ENCODE data around the gene UBALD1.

Gene UBALD1

DNA sequence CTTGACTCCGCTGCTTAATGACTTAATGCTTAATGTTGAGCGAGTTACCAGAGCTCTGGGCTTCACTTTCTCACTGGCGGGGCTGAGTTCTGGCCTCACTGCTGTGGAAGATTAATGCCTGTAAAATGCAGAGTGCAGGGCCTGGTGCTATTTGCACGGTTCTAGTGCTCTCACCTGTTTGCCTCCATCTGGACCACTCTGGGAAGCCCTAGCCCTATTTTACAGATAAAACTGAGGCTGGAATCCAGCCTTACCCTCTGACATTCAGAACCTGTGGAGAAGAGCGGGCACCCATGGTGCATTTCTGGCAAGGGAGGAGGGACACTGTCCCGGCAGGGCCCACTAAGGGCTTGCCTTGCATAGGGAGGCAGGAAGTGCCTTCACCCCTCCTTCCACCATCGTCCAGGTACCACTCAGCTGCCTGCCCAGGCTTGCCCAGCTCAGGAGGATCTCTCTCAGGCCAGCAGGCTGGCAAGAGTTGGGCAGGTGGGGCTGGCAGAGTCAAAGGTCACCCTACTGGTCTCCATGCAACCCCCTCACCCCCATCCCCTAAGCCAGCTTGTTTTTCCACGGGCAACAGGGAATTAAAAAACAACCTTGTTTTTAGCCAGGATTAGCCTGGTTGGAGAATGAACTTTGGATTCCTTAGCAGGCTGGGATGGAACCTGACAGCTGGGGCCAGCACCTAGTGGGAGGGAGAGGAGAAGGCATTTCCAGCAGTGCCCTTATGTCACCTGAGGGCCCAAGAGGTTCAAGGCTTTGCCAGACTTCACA lies 4.1 kb upstream of the UBALD1 start:
- DNase-seq (ENCODE audit: extremely low spot score) = no peak
- ChIA-PET POLR2A (no interaction called here), CTCF (interaction anchor here (0.6 to 1.4 kb wide), 3 partner anchors 31 to 206 kb away, joined by 3 to 4 read pairs (median 3); no protein-coding TSS in a partner anchor)
- no peak for TF ChIP-seq L3MBTL2 (conservative IDR thresholded peaks at IDR 0.05)

DNA sequence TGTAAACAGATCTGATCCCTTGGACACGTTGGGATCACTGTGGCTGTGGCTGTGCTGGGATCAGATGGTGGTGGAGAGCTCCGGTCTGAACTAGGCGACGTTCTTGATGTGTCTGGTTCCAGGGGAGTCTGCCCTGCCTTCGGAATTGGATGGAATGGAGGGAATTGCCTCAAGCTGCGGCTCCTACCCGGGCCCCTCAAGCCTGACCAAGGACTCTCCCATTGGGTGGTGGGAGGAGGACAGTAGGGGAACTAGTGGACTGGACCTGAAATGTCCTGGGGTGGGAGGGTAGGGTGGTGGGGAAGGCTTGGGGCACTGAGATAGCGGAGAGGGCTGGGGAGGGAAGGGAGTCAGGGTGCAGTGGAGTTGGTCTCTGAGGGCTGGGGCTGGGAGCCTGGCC lies 3.2 kb upstream of the UBALD1 start:
- ChIA-PET POLR2A (interaction anchor here (0.7 to 2.6 kb wide), 2 partner anchors 8 to 86 kb away, joined by 3 to 21 read pairs; partner anchors contain the start of gene MGRN1), CTCF (interaction anchor here (1.4 kb wide), 1 partner anchor 100 kb away, joined by 4 read pairs; no protein-coding TSS in a partner anchor)
- no peak for DNase-seq (ENCODE audit: extremely low spot score)
- no peak for TF ChIP-seq NFRKB (IDR thresholded peaks at IDR 0.05)
- no peak for TF ChIP-seq BHLHE40 (IDR thresholded peaks at IDR 0.05; ENCODE audit: borderline replicate concordance)
- no peak for TF ChIP-seq FOXM1 (IDR thresholded peaks at IDR 0.05; ENCODE audit: borderline replicate concordance)
- TF ChIP-seq FOXK2 (IDR thresholded peaks at IDR 0.05) = no peak
- TF ChIP-seq TARDBP (IDR thresholded peaks at IDR 0.05) = no peak
- TF ChIP-seq LEF1 (IDR thresholded peaks at IDR 0.05; ENCODE audit: borderline replicate concordance) = no peak
- TF ChIP-seq ARNT (IDR thresholded peaks at IDR 0.05) = no peak
- TF ChIP-seq SUZ12 (IDR thresholded peaks at IDR 0.05) = no peak
- TF ChIP-seq CTBP1 (IDR thresholded peaks at IDR 0.05; ENCODE audit: borderline replicate concordance) = no peak
- no peak for TF ChIP-seq ZNF384 (IDR thresholded peaks at IDR 0.05)
- TF ChIP-seq, protein P1, sequence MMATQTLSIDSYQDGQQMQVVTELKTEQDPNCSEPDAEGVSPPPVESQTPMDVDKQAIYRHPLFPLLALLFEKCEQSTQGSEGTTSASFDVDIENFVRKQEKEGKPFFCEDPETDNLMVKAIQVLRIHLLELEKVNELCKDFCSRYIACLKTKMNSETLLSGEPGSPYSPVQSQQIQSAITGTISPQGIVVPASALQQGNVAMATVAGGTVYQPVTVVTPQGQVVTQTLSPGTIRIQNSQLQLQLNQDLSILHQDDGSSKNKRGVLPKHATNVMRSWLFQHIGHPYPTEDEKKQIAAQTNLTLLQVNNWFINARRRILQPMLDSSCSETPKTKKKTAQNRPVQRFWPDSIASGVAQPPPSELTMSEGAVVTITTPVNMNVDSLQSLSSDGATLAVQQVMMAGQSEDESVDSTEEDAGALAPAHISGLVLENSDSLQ (IDR thresholded peaks at IDR 0.05) = no peak
- no peak for TF ChIP-seq HDGF (IDR thresholded peaks at IDR 0.05; ENCODE audit: borderline replicate concordance)
- TF ChIP-seq FOXA1 (IDR thresholded peaks at IDR 0.05) = no peak
- TF ChIP-seq L3MBTL2 (conservative IDR thresholded peaks at IDR 0.05) = no peak

DNA sequence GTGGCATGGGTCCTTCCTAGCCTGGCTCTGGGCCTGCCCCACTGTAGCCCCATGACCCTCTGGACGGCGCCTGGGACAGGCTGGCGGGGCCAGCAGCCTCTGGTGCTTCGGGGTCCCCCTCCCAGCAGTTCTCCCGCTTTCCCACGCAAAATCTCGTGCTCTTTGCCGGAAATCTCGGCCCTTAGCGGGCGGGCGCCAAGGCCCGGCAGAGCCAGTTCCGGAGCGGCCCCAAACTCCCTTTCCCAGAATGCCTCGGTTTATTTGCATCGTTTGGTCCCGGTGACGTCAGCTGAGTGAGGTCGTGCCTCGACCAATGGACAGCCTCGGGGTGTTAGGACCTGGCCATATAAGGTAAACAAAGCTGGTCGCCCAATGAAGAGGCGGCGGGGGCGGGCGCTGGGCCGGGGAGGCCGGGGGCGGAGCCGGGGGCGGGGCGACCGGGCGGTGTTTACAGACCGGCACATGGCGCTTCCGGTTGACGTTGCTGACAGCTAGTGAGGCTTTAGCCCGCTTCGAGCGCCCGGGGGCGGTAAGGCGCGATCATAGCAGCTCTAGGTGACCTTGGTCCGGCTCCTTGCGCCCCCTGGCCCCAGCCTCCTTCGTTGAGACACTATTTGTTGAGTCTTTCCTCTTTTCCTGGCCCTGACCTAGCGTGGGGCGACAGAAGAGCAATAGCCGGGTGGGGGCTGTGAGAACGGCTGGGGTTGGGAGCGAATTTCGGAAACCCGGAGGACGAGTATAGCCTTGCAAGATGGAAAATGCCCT lies 1.5 kb upstream of the UBALD1 start:
- TF ChIP-seq HDGF (IDR thresholded peaks at IDR 0.05; ENCODE audit: borderline replicate concordance) (no peak), FOXM1 (IDR thresholded peaks at IDR 0.05; ENCODE audit: borderline replicate concordance) (no peak), ZNF384 (IDR thresholded peaks at IDR 0.05) (no peak), L3MBTL2 (conservative IDR thresholded peaks at IDR 0.05) (peak; percentile 69), FOXK2 (IDR thresholded peaks at IDR 0.05) (no peak), BHLHE40 (IDR thresholded peaks at IDR 0.05; ENCODE audit: borderline replicate concordance) (no peak), SUZ12 (IDR thresholded peaks at IDR 0.05) (no peak), LEF1 (IDR thresholded peaks at IDR 0.05; ENCODE audit: borderline replicate concordance) (no peak), TARDBP (IDR thresholded peaks at IDR 0.05) (no peak), SP1 (IDR thresholded peaks at IDR 0.05) (no peak), CTBP1 (IDR thresholded peaks at IDR 0.05; ENCODE audit: borderline replicate concordance) (no peak), ARNT (IDR thresholded peaks at IDR 0.05) (no peak), NFRKB (IDR thresholded peaks at IDR 0.05) (no peak), ELF4 (IDR thresholded peaks at IDR 0.05) (peak; percentile 6; the same call in 1 of the 2 replicates), FOXA1 (IDR thresholded peaks at IDR 0.05) (no peak)
- TF ChIP-seq, protein P1 (IDR thresholded peaks at IDR 0.05) = peak; percentile 96
- POLR2A ChIA-PET = interaction anchor here (0.6 to 2.6 kb wide), 11 partner anchors 8 to 153 kb away, joined by 3 to 21 read pairs (median 4); partner anchors contain the start of genes ANKS3, DNAAF8 and MGRN1
- CTCF ChIA-PET = interaction anchor here (0.6 to 0.8 kb wide), 3 partner anchors 110 to 483 kb away, joined by 3 read pairs; partner anchors contain the start of gene DNAJA3
- DNase-seq (ENCODE audit: extremely low spot score) = peak; percentile 94

DNA sequence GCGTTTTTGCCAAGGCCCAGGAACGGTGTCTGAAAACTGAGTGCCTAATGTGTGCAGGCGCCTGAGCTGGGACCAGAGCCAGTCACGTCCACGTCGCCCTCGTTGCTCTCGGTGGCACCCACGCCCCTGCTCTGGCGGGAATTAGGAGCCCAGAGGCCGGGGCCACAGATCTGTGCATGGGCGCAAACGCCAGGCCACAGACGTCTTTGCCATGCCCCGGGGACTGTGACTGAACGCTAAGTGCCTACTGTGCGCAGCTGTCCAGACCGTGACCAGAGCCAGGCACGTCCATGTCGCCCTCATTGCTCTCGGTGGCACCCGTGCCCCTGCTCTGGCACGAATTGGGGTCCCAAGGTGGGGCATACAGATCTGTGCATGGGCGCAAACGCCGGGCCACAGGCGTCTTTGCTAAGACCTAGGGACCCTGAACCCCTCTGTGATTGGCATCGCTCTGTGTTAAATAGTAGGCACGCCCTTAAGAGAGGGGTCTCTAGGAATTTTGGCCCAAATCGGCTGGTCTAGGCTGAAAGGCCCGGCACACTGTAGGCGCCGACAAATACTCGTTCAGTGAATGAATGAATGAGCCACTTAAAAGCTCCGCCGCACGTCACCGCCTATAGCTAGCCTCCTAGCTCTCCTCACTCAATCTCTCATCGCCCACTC lies 827 bp upstream of the UBALD1 start:
- ChIA-PET POLR2A (interaction anchor here (0.6 to 2.6 kb wide), 6 partner anchors 10 to 153 kb away, joined by 3 to 21 read pairs (median 5); partner anchors contain the start of genes ANKS3, DNAAF8 and MGRN1), CTCF (no interaction called here)
- DNase-seq (ENCODE audit: extremely low spot score) = no peak
- TF ChIP-seq, protein P1 (IDR thresholded peaks at IDR 0.05) = no peak
- TF ChIP-seq FOXM1 (IDR thresholded peaks at IDR 0.05; ENCODE audit: borderline replicate concordance) (no peak), FOXK2 (IDR thresholded peaks at IDR 0.05) (no peak), FOXA1 (IDR thresholded peaks at IDR 0.05) (no peak), NFRKB (IDR thresholded peaks at IDR 0.05) (no peak), BHLHE40 (IDR thresholded peaks at IDR 0.05; ENCODE audit: borderline replicate concordance) (no peak), ELF4 (IDR thresholded peaks at IDR 0.05) (no peak), L3MBTL2 (conservative IDR thresholded peaks at IDR 0.05) (no peak), SUZ12 (IDR thresholded peaks at IDR 0.05) (no peak), TARDBP (IDR thresholded peaks at IDR 0.05) (no peak), CTBP1 (IDR thresholded peaks at IDR 0.05; ENCODE audit: borderline replicate concordance) (no peak), SP1 (IDR thresholded peaks at IDR 0.05) (no peak), ARNT (IDR thresholded peaks at IDR 0.05) (no peak), ZNF384 (IDR thresholded peaks at IDR 0.05) (no peak), LEF1 (IDR thresholded peaks at IDR 0.05; ENCODE audit: borderline replicate concordance) (no peak)

Measured in HEK293T (cell line).